NCI-H2196 (cell line): ENCODE measurements around the gene CORO2B.

Source experiments
- DNase-seq: peaks from one replicate; lab custom pipeline; 2025; ENCODE audit not compliant: unreplicated experiment; lab: John Stamatoyannopoulos, UW

CORO2B gene

DNA sequence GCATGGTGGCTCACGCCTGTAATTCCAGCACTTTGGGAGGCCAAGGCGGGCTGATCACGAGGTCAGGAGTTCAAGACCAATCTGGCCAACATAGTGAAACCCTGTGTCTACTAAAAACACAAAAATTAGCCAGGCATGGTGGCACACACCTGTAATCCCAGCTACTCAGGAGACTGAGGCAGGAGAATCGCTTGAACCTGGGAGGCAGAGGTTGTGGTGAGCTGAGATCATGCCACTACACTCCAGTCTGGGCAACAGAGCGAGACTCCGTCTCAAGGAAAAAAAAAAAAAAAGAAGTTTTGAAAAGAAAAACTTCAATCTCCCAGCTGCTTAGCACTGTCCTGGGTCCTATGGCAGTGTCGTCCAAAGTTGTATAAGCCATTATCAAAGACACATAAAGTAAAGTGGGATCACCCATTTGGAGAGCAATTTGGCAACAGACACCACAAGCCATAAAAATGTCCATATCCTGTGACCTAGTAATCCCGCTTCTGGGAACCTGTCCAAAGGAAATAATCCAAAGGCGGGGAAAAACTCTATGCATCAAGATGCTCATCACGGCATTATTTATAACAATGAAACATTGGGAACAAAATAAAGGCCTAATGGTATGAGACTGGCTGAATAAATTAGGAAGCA lies 26.2 kb downstream of the CORO2B start:
- DNase-seq, result peak; percentile 2

GRCh38 chr15:68606375-68606774 lies 27.6 kb downstream of the CORO2B start:
- DNase-seq, result no peak

GRCh38 chr15:68608206-68608843 lies 29.5 kb downstream of the CORO2B start:
- no peak for DNase-seq

DNA sequence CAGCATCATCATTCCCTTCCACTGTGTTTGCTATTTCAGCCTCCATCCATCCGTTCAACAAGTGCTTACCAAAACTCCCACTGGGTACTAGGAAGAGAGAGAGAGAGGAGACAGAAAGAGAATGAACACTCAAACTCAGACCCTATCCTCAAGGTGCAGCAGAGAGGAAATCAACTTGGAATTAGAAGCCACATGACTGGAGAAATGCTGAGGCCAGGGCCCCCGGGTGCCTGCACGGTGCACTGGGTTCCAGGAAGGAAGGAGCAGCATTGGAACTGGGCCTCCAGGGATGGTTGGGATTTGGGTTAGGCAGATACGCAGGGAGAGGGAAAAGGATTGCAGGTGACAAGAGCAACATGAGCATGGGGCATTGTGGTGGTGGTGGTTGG lies 30.0 kb downstream of the CORO2B start:
- no peak for DNase-seq

- no peak for DNase-seq
Measured at GRCh38 chr15:68609629-68610028, 30.8 kb downstream of the CORO2B start.

- no peak for DNase-seq
Measured at GRCh38 chr15:68610825-68611224, 32.0 kb downstream of the CORO2B start.

DNA sequence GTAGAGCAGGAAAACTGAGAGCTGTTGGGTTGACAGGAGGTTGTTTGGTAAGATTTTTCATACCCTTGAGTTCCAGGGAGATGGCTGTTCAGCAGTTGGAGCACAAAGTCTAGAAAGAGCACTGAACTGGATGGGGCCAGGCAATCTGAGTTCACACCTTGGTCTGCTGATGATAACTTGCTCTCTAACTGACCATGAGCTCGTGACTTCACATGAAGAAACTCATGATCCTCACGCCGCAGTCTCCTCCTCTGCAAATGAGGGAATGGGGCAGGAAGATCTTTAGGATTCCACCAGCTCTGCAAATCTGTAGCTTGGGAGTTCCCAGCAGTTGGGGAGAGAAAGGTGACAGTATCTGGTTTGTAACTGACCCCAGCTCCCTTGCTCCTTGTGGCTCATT lies 33.7 kb downstream of the CORO2B start:
- DNase-seq, result no peak

DNA sequence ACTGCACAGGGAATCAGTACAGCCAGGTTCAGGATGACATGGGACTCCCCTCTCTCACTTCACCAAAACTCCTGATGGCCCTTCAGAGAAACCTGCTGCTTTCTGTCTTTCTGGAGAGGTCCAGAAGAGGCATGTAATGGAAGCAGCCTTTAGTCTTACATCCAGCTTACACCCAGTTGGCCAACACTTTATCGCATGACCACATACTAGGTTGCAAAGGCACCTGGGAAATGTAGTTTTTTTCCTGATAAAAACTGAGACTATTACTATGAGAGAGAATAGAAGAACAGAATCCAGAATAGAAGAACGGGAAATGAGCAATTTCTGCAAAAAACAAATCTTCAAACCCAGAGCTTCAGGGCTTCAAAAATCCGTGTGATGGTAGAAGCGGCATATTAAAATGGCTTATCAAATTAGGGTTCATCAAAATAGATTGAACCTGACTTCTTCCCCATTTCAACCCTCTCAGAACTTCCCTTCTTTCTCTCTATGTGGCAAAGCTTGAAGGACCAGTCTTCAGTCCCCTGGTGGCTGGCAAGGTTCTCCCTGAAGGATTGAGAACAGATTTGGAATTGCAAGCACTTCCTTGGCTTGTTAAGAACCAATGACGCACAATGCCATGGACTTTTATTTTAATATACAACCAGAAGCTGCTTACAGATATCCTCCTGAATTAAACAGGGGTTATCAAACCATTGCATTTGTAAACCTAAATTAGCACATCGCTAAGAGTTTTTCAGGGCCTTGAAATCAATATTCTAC lies 34.4 kb downstream of the CORO2B start:
- peak; percentile 1 for DNase-seq

DNA sequence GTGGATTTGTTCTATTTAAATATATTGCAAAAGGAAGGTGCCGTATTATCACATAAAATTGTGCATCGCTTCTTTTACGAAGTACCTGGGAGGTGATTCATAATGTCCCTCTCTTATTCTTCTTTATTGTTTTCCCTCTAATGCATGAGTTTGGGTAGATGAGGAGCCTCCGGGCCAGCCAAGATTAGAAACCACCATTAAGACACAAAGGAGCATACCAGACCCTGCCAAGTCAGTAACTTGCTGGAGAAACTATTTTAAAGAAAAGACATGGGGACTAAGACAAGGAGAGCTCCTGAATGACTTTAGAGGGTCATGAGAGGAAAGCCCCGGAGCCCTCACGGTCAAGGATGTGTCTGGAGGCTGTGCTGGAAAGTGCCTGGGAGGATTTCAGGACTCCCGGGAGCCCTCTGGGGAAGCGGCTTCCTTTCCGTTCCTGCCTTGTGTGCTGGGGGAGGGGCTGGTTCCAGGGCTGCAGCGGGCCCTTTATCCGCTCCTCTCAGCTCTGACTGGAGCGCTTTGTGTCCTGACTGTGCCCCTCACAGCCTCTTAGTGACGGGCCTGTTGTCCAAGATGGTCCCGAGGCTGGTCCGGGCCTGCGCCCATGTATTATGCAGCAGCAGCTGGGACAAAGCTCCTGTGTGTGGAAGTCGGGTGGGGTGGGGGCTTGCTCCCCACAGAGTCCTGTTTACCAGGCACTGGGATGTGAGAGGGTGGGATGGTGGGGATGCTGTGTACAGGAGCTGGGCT lies 35.7 kb downstream of the CORO2B start:
- no peak for DNase-seq

DNA sequence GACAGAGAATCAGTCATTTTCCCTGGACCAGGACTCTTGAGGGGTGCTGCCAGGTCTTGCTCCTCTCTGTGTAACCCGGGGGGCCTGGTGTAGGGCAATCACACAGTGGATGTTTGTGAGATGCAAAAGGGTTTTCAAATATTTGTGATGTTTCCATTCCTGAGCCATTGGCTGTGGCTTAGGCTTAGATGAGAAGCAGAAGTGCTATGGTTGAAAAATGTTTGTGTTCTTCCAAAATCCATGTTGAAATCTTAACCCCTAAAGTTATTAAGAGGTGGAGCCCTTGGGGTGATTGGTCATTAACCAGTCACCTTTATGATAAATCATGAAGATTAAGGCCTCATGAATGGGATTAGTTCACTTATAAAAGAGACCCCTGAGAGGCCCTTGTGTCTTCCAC lies 36.5 kb downstream of the CORO2B start:
- no peak for DNase-seq

DNA sequence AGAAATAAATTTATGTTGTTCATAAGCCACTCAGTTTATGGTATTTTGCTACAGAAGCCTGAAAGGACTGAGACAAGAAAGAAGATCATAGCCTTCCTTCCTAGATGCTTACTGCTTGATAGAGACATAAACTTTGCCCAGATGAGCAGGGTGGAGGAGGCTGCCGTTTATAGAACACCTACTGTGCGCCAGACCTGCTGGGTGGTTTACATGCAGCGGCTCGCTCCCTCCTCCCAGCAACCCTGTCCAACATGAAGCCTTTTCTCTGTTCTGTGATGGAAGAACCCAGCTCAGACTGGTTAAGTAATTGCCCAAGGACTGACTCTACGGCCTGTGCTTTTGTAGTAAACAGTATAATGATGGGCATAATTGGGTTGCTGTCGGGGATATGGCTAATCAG lies 37.0 kb downstream of the CORO2B start:
- no peak for DNase-seq

GRCh38 chr15:68616397-68616796 lies 37.6 kb downstream of the CORO2B start:
- no peak for DNase-seq

DNA sequence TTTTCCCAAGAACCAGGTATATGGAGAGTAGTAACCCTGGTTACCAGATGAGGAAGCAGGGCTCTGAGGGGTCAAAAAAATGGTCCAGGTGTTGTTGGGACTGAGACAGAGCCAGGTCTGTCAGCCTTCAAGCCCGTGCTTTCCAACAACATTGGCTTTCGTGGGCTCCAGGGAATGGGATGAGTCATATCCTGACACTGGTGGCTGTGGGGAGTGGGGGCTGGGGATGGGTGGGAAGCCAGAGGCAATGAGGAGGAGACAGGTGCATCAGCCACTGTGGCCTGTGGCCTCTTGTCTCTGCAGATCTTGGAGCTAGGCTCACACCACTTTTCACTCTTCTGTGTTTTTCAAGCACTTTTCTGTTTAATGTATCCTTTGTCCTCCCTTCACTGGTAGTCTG lies 38.2 kb downstream of the CORO2B start:
- no peak for DNase-seq

GRCh38 chr15:68617777-68618176 lies 39.0 kb downstream of the CORO2B start:
- DNase-seq, result no peak

- DNase-seq, result no peak
Measured at GRCh38 chr15:68618394-68618793, 39.6 kb downstream of the CORO2B start.

- no peak for DNase-seq
Measured at GRCh38 chr15:68618908-68619698, 40.3 kb downstream of the CORO2B start.

- DNase-seq, result no peak
Measured at GRCh38 chr15:68620721-68621527, 42.1 kb downstream of the CORO2B start.

DNA sequence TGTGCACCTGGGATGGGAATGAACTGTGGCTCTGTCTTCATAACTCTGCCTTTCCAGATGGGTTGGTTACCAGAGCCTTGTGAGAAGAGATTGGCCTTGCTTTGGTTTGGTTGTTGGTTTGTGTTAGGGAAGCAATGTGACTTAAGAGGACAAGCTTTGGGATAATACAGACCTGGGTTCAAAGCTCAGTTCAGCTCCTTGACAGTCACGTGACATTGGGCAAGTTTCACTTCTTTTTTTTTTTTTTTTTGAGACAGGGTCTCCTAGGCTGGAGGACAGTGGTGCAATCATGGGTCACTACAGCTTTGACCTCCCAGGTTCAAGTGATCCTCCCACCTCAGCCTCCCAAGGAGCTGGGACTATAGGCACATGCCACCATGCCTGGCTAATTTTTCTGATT lies 42.7 kb downstream of the CORO2B start:
- DNase-seq, result no peak

- DNase-seq, result no peak
Measured at GRCh38 chr15:68623301-68623892, 44.6 kb downstream of the CORO2B start.

DNA sequence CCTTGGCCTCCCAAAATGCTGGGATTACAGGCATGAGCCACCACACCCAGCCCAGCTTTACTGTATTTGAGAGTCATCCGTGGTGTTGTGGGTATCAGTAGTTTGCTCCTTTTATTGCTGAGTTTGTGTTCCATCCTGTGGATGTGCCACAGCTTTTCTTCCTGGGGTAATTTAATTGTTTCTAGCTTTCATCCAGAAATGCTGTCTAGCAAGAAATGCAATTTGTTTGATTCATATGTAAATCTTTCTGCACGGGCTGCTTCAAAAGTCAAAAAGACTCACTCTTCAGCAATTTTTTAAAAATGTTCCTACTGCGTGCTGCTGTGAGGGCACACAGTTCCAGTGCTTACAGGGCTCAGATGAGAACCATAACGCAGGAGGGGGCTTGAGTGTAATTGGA lies 47.1 kb downstream of the CORO2B start:
- DNase-seq, result no peak
